Muscle of leg (tissue), 11 donors: ENCODE measurements around the gene DBNDD1. TPM values are rescaled to one million over a fixed set of nuclear protein-coding genes. Genes with fewer than 3 reads are reported as not detected.

Experiments used
- DNase-seq: peaks from one replicate; pipeline ENCODE4 v3.0.0; 2013
- H3K27ac ChIP-seq: one replicate; pipeline ENCODE4 v1.5.1; 2013; ENCODE audit warnings: mild to moderate bottlenecking, low read length, control low read depth
- H3K27me3 ChIP-seq: one replicate; pipeline ENCODE4 v1.6.1; 2013; ENCODE audit warnings: low read length; ENCODE audit not compliant: control insufficient read depth, insufficient read depth
- H3K36me3 ChIP-seq: one replicate; pipeline ENCODE4 v1.6.1; 2013; ENCODE audit warnings: low read length; ENCODE audit not compliant: control insufficient read depth, insufficient read depth
- H3K4me1 ChIP-seq: one replicate; pipeline ENCODE4 v1.6.1; 2013; ENCODE audit warnings: low read length; ENCODE audit not compliant: control insufficient read depth, insufficient read depth
- H3K4me3 ChIP-seq: one replicate; pipeline ENCODE4 v1.5.1; 2013; ENCODE audit warnings: low read length, control low read depth
- H3K9me3 ChIP-seq: replicated peaks from 2 replicates; pipeline ENCODE4 v1.6.1; 2013; ENCODE audit warnings: low read depth, low read length; ENCODE audit not compliant: control insufficient read depth
- WGBS: methylation state at CpG from one replicate; pipeline ENCODE4 v1.1.5; 2013; ENCODE audit warnings: missing lambda C conversion rate; ENCODE audit not compliant: insufficient coverage; 5-methylcytosine and 5-hydroxymethylcytosine counted together
- polyA plus RNA-seq, 8 donors: library from polyadenylated mRNA; unstranded; fragments of 120-200 nt; gene quantifications; one replicate each; pipeline versions ENCODE4 v1.2.1 to v1.2.3, GENCODE V29; 2013; ENCODE audit warnings: inconsistent platforms in 1 of 8, low replicate concordance in 1 of 8; ENCODE audit not compliant: insufficient read length in 8 of 8, insufficient read depth in 1 of 8
- total RNA-seq: library from RNA; stranded (reverse); fragments of 120-200 nt; gene quantifications from one replicate; pipeline ENCODE4 v1.2.4, GENCODE V29; 2013

DBNDD1 gene
- total and polyA plus RNA-seq, 9 donors, result 2.7 to 16.6 (median 10.6) TPM

- DNase-seq, result no peak
- H3K36me3 ChIP-seq, result peaks cover 81% of the 10 kb centered on the region
- 93% methylated on average over 29 of the region's 29 CpGs for WGBS
- H3K9me3 ChIP-seq, result no peaks in the 10 kb centered on the region
- no peak overlapping the region for H3K27ac ChIP-seq
- H3K27me3 ChIP-seq, result no peaks in the 10 kb centered on the region
- no peaks in the 10 kb centered on the region for H3K4me1 ChIP-seq
- H3K4me3 ChIP-seq, result no peak overlapping the region
These were observed 21.1 kb upstream of the DBNDD1 start for GRCh38 chr16:90040152-90041023.

- Histone ChIP-seq H3K36me3 (peaks cover 63% of the 10 kb centered on the region), H3K4me3 (no peak overlapping the region), H3K9me3 (no peaks in the 10 kb centered on the region), H3K27me3 (no peaks in the 10 kb centered on the region), H3K27ac (no peak overlapping the region), H3K4me1 (no peaks in the 10 kb centered on the region)
- WGBS, result 52% methylated on average over 9 of the region's 12 CpGs
- peak; percentile 55 for DNase-seq
These were observed 18.0 kb upstream of the DBNDD1 start for GRCh38 chr16:90037276-90037675.

GRCh38 chr16:90035902-90036301 is 16.6 kb upstream of the DBNDD1 start:
- Histone ChIP-seq H3K4me3 (no peak overlapping the region), H3K4me1 (no peaks in the 10 kb centered on the region), H3K27ac (no peak overlapping the region), H3K9me3 (no peaks in the 10 kb centered on the region), H3K27me3 (no peaks in the 10 kb centered on the region), H3K36me3 (peaks cover 62% of the 10 kb centered on the region)
- no peak for DNase-seq
- 79% methylated on average over 3 of the region's 5 CpGs for WGBS

- Histone ChIP-seq H3K36me3 (peaks cover 49% of the 10 kb centered on the region), H3K9me3 (no peaks in the 10 kb centered on the region), H3K4me1 (no peaks in the 10 kb centered on the region), H3K4me3 (no peak overlapping the region), H3K27me3 (no peaks in the 10 kb centered on the region), H3K27ac (no peak overlapping the region)
- 100% methylated on average over 3 of the region's 8 CpGs for WGBS
- DNase-seq, result no peak
These were observed 15.2 kb upstream of the DBNDD1 start for GRCh38 chr16:90034504-90034903.

- no peaks in the 10 kb centered on the region for H3K4me1 ChIP-seq
- H3K4me3 ChIP-seq, result no peak overlapping the region
- no peak overlapping the region for H3K27ac ChIP-seq
- no peak for DNase-seq
- H3K36me3 ChIP-seq, result peaks cover 43% of the 10 kb centered on the region
- WGBS, result 85% methylated on average over 4 of the region's 4 CpGs
- H3K27me3 ChIP-seq, result no peaks in the 10 kb centered on the region
- no peaks in the 10 kb centered on the region for H3K9me3 ChIP-seq
These were observed 14.1 kb upstream of the DBNDD1 start for GRCh38 chr16:90033387-90033786.

GRCh38 chr16:90032674-90033331 is 13.5 kb upstream of the DBNDD1 start:
- Histone ChIP-seq H3K4me1 (no peaks in the 10 kb centered on the region), H3K36me3 (peaks cover 37% of the 10 kb centered on the region), H3K27ac (no peak overlapping the region), H3K27me3 (no peaks in the 10 kb centered on the region), H3K4me3 (no peak overlapping the region), H3K9me3 (no peaks in the 10 kb centered on the region)
- WGBS, result 95% methylated on average over 5 of the region's 8 CpGs
- DNase-seq, result peak; percentile 80

- WGBS, result 84% methylated on average over 9 of the region's 9 CpGs
- Histone ChIP-seq H3K27ac (no peak overlapping the region), H3K9me3 (no peaks in the 10 kb centered on the region), H3K27me3 (no peaks in the 10 kb centered on the region), H3K4me1 (no peaks in the 10 kb centered on the region), H3K4me3 (no peak overlapping the region), H3K36me3 (peaks cover 30% of the 10 kb centered on the region)
- no peak for DNase-seq
These were observed 12.8 kb upstream of the DBNDD1 start for GRCh38 chr16:90031931-90032673.

- H3K9me3 ChIP-seq, result no peaks in the 10 kb centered on the region
- H3K4me3 ChIP-seq, result no peak overlapping the region
- no peak overlapping the region for H3K27ac ChIP-seq
- WGBS, result 86% methylated on average over 16 of the region's 19 CpGs
- DNase-seq, result no peak
- no peaks in the 10 kb centered on the region for H3K27me3 ChIP-seq
- peaks cover 24% of the 10 kb centered on the region for H3K36me3 ChIP-seq
- no peaks in the 10 kb centered on the region for H3K4me1 ChIP-seq
These were observed 12.1 kb upstream of the DBNDD1 start for GRCh38 chr16:90031186-90031930.

GRCh38 chr16:90028985-90029384 is 9.7 kb upstream of the DBNDD1 start:
- Histone ChIP-seq H3K4me1 (no peaks in the 10 kb centered on the region), H3K27ac (no peak overlapping the region), H3K27me3 (no peaks in the 10 kb centered on the region), H3K9me3 (no peaks in the 10 kb centered on the region), H3K36me3 (peaks cover 12% of the 10 kb centered on the region), H3K4me3 (no peak overlapping the region)
- no peak for DNase-seq
- 86% methylated on average over 12 of the region's 12 CpGs for WGBS
